HepG2 (cell line): ENCODE data around the gene EEA1. TPM values are rescaled to one million over a fixed set of nuclear protein-coding genes. Genes with fewer than 3 reads are reported as not detected.

Experiments
- CENPT ChIP-seq: sonication (generic); formaldehyde crosslinking; IDR thresholded peaks from 2 replicates; pipeline ENCODE4 v1.8.0; 2022; ENCODE audit warnings: low read depth, mild to moderate bottlenecking, moderate library complexity, missing genetic modification reagents
- DR1 ChIP-seq: sonication (generic); formaldehyde crosslinking; IDR thresholded peaks from 2 replicates; pipeline ENCODE4 v1.8.0; 2021; ENCODE audit warnings: mild to moderate bottlenecking, missing genetic modification reagents, inconsistent platforms
- EP300 ChIP-seq, 3 experiments: sonication (generic) in 1 of 3; formaldehyde crosslinking in 1 of 3; IDR thresholded peaks; 2 replicates each; pipeline versions ENCODE4 v1.5.1 to v1.6.1; 2011 to 2020; ENCODE audit warnings: low read depth in 2 of 3, low read length in 2 of 3, borderline replicate concordance in 1 of 3, improper control_type of control experiment in 1 of 3, mild to moderate bottlenecking in 1 of 3, missing genetic modification reagents in 1 of 3, moderate library complexity in 1 of 3
- HDAC1 ChIP-seq: sonication (generic); formaldehyde crosslinking; IDR thresholded peaks from 2 replicates; pipeline ENCODE4 v1.5.1; 2020; ENCODE audit warnings: mild to moderate bottlenecking, missing genetic modification reagents
- HMG20A ChIP-seq: IDR thresholded peaks from 2 replicates; pipeline ENCODE4 v1.6.1; 2016; ENCODE audit warnings: borderline replicate concordance
- ISL2 ChIP-seq: sonication (generic); formaldehyde crosslinking; IDR thresholded peaks from 2 replicates; pipeline ENCODE4 v1.5.0; 2020; ENCODE audit warnings: missing genetic modification reagents
- JDP2 ChIP-seq: sonication (generic); formaldehyde crosslinking; IDR thresholded peaks from 2 replicates; pipeline ENCODE4 v1.8.1; 2022; ENCODE audit warnings: missing genetic modification reagents, borderline replicate concordance
- PCBP1 ChIP-seq: fragments of 200-400 bp; formaldehyde crosslinking; IDR thresholded peaks from 2 replicates; pipeline ENCODE4 v1.6.1; 2017; ENCODE audit warnings: mild to moderate bottlenecking, low read depth, low read length, borderline replicate concordance
- PPARG ChIP-seq: conservative IDR thresholded peaks from 2 replicates; pipeline ENCODE4 v1.6.1; 2016; ENCODE audit warnings: missing biosample characterization, missing genetic modification reagents
- RERE ChIP-seq: IDR thresholded peaks from 2 replicates; pipeline ENCODE4 v1.6.1; 2016; ENCODE audit warnings: low read depth, missing genetic modification reagents, missing compliant biosample characterization
- SMARCE1 ChIP-seq: fragments of 450-650 bp; IDR thresholded peaks from 2 replicates; pipeline ENCODE4 v1.6.1; 2017; ENCODE audit warnings: borderline replicate concordance
- SP5 ChIP-seq: IDR thresholded peaks from 2 replicates; pipeline ENCODE4 v1.6.1; 2016; ENCODE audit warnings: low read depth, borderline replicate concordance
- TCF7 ChIP-seq: sonication (generic); IDR thresholded peaks from 2 replicates; pipeline ENCODE4 v1.6.1; 2016; ENCODE audit warnings: antibody characterized with exemption, low read depth
- THAP9 ChIP-seq: sonication (generic); formaldehyde crosslinking; IDR thresholded peaks from 2 replicates; pipeline ENCODE4; 2020; ENCODE audit warnings: missing genetic modification reagents, mild to moderate bottlenecking, borderline replicate concordance
- TSC22D2 ChIP-seq: sonication (generic); formaldehyde crosslinking; IDR thresholded peaks from 2 replicates; pipeline ENCODE4 v1.5.1; 2020; ENCODE audit warnings: missing genetic modification reagents, mild to moderate bottlenecking, borderline replicate concordance
- YEATS4 ChIP-seq: sonication (generic); formaldehyde crosslinking; IDR thresholded peaks from 2 replicates; pipeline ENCODE4 v1.4.0; 2020; ENCODE audit warnings: missing genetic modification reagents, borderline replicate concordance
- ZNF44 ChIP-seq: sonication (generic); formaldehyde crosslinking; IDR thresholded peaks from 2 replicates; pipeline ENCODE4 v1.5.1; 2020; ENCODE audit warnings: mild to moderate bottlenecking, missing genetic modification reagents
- ZNF510 ChIP-seq: sonication (generic); formaldehyde crosslinking; IDR thresholded peaks from 2 replicates; pipeline ENCODE4 v1.4.0; 2020; ENCODE audit warnings: low read depth, mild to moderate bottlenecking, missing genetic modification reagents
- ZNF713 ChIP-seq: sonication (generic); formaldehyde crosslinking; IDR thresholded peaks from 2 replicates; pipeline ENCODE4 v1.4.0; 2020; ENCODE audit warnings: mild to moderate bottlenecking, missing genetic modification reagents
- polyA plus RNA-seq, 8 experiments: library from polyadenylated mRNA; depleted of rRNA in 3 of 8; stranded (reverse) in 7 of 8; unstranded in 1 of 8; fragments of >200 nt; fragmentation: Illumina TruSeq in 4 of 8; extraction: Trizol in 4 of 8; gene quantifications; 2 replicates each; pipeline versions ENCODE4 v1.2.1 to v1.2.3, GENCODE V29; 2011 to 2016; ENCODE audit warnings: low read depth in 4 of 8, missing spikeins in 1 of 8, mixed read lengths in 1 of 8; ENCODE audit not compliant: insufficient read depth in 1 of 8
- total RNA-seq, 5 experiments: library from RNA; depleted of rRNA; stranded (reverse); fragments of >200 nt; fragmentation: Illumina TruSeq; extraction: Trizol; gene quantifications; 2 replicates each; pipeline ENCODE4 v1.2.3, GENCODE V29; 2016; ENCODE audit warnings: low read depth in 1 of 5
- TF ChIP-seq, protein P1 (sequence below): sonication (generic); formaldehyde crosslinking; IDR thresholded peaks from 2 replicates; pipeline ENCODE4 v1.4.0; 2020; ENCODE audit warnings: missing genetic modification reagents

The EEA1 gene
- total and polyA plus RNA-seq, 2 of the 13 experiments (the other 11 are each of a cell fraction or from before 2014, with no cell fraction given): 5.0 to 19.3 TPM

DNA sequence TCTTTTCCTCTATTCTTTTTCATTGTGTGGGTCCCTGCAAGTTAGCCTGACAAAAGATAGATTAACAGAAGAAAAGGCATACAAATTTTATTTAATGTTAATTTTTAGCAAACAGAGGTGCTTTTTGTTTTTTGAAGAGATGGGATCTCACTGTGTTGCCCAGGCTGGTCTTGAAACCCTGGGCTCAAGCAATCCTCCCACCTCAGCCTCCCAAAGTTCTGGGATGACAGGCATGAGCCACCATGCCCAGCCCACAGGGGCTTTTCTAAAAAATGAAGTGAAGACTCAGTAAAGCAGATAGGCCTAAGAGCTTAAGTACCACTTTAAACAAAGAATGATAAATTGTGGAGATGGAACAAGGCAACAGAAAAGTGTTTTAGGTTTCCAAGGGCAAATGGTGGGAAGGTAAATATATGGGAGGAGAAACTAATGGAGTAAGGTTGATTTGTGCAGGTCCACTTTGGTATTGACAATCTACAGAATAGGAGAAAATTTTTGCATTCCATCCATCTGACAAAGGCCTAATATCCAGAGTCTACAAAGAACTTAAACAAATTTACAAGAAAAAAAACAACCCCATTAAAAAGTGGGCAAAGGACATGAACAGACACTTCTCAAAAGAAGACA lies 18.6 kb upstream of the EEA1 start (continued):
- no peak for TF ChIP-seq ZNF44 (CRISPR knock-in tag)
- TF ChIP-seq ZNF510: no peak
- peak; percentile 16; the same call in 1 of the 2 replicates for TF ChIP-seq TCF7
- TF ChIP-seq CENPT: no peak
- TF ChIP-seq, protein P1, sequence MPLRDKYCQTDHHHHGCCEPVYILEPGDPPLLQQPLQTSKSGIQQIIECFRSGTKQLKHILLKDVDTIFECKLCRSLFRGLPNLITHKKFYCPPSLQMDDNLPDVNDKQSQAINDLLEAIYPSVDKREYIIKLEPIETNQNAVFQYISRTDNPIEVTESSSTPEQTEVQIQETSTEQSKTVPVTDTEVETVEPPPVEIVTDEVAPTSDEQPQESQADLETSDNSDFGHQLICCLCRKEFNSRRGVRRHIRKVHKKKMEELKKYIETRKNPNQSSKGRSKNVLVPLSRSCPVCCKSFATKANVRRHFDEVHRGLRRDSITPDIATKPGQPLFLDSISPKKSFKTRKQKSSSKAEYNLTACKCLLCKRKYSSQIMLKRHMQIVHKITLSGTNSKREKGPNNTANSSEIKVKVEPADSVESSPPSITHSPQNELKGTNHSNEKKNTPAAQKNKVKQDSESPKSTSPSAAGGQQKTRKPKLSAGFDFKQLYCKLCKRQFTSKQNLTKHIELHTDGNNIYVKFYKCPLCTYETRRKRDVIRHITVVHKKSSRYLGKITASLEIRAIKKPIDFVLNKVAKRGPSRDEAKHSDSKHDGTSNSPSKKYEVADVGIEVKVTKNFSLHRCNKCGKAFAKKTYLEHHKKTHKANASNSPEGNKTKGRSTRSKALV: no peak
- peak; percentile 36; the same call in 1 of the 2 replicates for TF ChIP-seq PPARG
- TF ChIP-seq DR1: no peak
- peak in 1 of 2 experiments; percentile 48; a peak in 1 of 4 replicates for TF ChIP-seq EP300 (IDR thresholded peaks at IDR 0.05; ENCODE audit: low read depth in 2 of 2, low read length in 2 of 2)
- TF ChIP-seq EP300 (CRISPR knock-in tag; IDR thresholded peaks at IDR 0.05; ENCODE audit: borderline replicate concordance): no peak
- TF ChIP-seq ZNF713 (CRISPR knock-in tag): no peak
- TF ChIP-seq HDAC1: no peak
- no peak for TF ChIP-seq RERE (CRISPR knock-in tag)
- TF ChIP-seq THAP9 (CRISPR knock-in tag): no peak
- TF ChIP-seq JDP2: no peak
- TF ChIP-seq SMARCE1: no peak
- TF ChIP-seq SP5 (CRISPR knock-in tag): peak; percentile 78; the same call in 1 of the 2 replicates
- no peak for TF ChIP-seq TSC22D2 (CRISPR knock-in tag)
- TF ChIP-seq PCBP1: no peak
- no peak for TF ChIP-seq YEATS4 (CRISPR knock-in tag)
- no peak for TF ChIP-seq HMG20A
- peak; percentile 51; the same call in 1 of the 2 replicates for TF ChIP-seq ISL2 (CRISPR knock-in tag)
